Ammon's horn (tissue), 1 donor: ENCODE measurements around the gene TCF7L2.

ENCODE experiments used
- DNase-seq: peaks from one replicate; pipeline ENCODE4 v3.0.0-alpha.2; 2016; ENCODE audit warnings: low spot score

TCF7L2 gene

GRCh38 chr10:112949875-112950507 is at the start of gene TCF7L2:
TCF7L2 (plus strand) TSS chr10:112950247; CDS start chr10:112950757, 510 bp downstream.
- peak; percentile 97 for DNase-seq

- DNase-seq = no peak
Observed at GRCh38 chr10:112902730-112903129, 47.3 kb upstream of the TCF7L2 start.

GRCh38 chr10:112904000-112904399 is 46.0 kb upstream of the TCF7L2 start:
- DNase-seq = no peak

GRCh38 chr10:112906945-112907344 is 43.1 kb upstream of the TCF7L2 start:
- DNase-seq = no peak

GRCh38 chr10:112907893-112908292 is 42.2 kb upstream of the TCF7L2 start:
- DNase-seq = no peak

GRCh38 chr10:112911206-112911605 is 38.8 kb upstream of the TCF7L2 start:
- DNase-seq = no peak

GRCh38 chr10:112912410-112912928 is 37.6 kb upstream of the TCF7L2 start:
- DNase-seq = no peak

- no peak for DNase-seq
Observed at GRCh38 chr10:112913255-112913654, 36.8 kb upstream of the TCF7L2 start.

GRCh38 chr10:112913661-112914287 is 36.3 kb upstream of the TCF7L2 start:
- DNase-seq = no peak

GRCh38 chr10:112914288-112914952 is 35.6 kb upstream of the TCF7L2 start:
- no peak for DNase-seq

- DNase-seq = peak; percentile 7
Observed at GRCh38 chr10:112915590-112916572, 34.2 kb upstream of the TCF7L2 start.

- DNase-seq = no peak
Observed at GRCh38 chr10:112917681-112918080, 32.4 kb upstream of the TCF7L2 start.

- no peak for DNase-seq
Observed at GRCh38 chr10:112918771-112919170, 31.3 kb upstream of the TCF7L2 start.

- no peak for DNase-seq
Observed at GRCh38 chr10:112919721-112920120, 30.3 kb upstream of the TCF7L2 start.

- no peak for DNase-seq
Observed at GRCh38 chr10:112926906-112927688, 22.9 kb upstream of the TCF7L2 start.

GRCh38 chr10:112927980-112928379 is 22.1 kb upstream of the TCF7L2 start:
- no peak for DNase-seq

GRCh38 chr10:112932658-112933057 is 17.4 kb upstream of the TCF7L2 start:
- no peak for DNase-seq

- no peak for DNase-seq
Observed at GRCh38 chr10:112934193-112934592, 15.9 kb upstream of the TCF7L2 start.

GRCh38 chr10:112938808-112939482 is 11.1 kb upstream of the TCF7L2 start:
- DNase-seq = no peak

GRCh38 chr10:112945811-112946210 is 4.2 kb upstream of the TCF7L2 start:
- peak; percentile 29 for DNase-seq
